GF-D8 (cell line): Measurements from ENCODE around the gene CTIF.

Experiments
- DNase-seq: peaks from one replicate; lab custom pipeline; 2025; lab: John Stamatoyannopoulos, UW

Gene CTIF

GRCh38 chr18:48887294-48887904, 348.6 kb downstream of the CTIF start:
- no peak for DNase-seq

GRCh38 chr18:48887905-48888772, 349.3 kb downstream of the CTIF start:
- no peak for DNase-seq

GRCh38 chr18:48888773-48889080, 349.9 kb downstream of the CTIF start:
- DNase-seq: no peak

GRCh38 chr18:48889115-48889941, 350.5 kb downstream of the CTIF start:
- DNase-seq: no peak

GRCh38 chr18:48889981-48890762, 351.3 kb downstream of the CTIF start:
- DNase-seq: no peak

GRCh38 chr18:48891721-48892120, 352.9 kb downstream of the CTIF start:
- no peak for DNase-seq

- no peak for DNase-seq
Observed at GRCh38 chr18:48892146-48892855, 353.5 kb downstream of the CTIF start.

GRCh38 chr18:48893061-48893607, 354.3 kb downstream of the CTIF start:
- no peak for DNase-seq

- no peak for DNase-seq
Observed at GRCh38 chr18:48893608-48894600, 355.1 kb downstream of the CTIF start.

- no peak for DNase-seq
Observed at GRCh38 chr18:48894799-48895346, 356.0 kb downstream of the CTIF start.

- no peak for DNase-seq
Observed at GRCh38 chr18:48896326-48896874, 357.6 kb downstream of the CTIF start.

- peak; percentile 95 for DNase-seq
Observed at GRCh38 chr18:48896875-48897511, 358.2 kb downstream of the CTIF start.

GRCh38 chr18:48897531-48897930, 358.7 kb downstream of the CTIF start:
- DNase-seq: no peak

- no peak for DNase-seq
Observed at GRCh38 chr18:48898521-48898920, 359.7 kb downstream of the CTIF start.

GRCh38 chr18:48899558-48900174, 360.8 kb downstream of the CTIF start:
- DNase-seq: no peak

- DNase-seq: no peak
Observed at GRCh38 chr18:48900469-48900868, 361.6 kb downstream of the CTIF start.

GRCh38 chr18:48901145-48902022, 362.6 kb downstream of the CTIF start:
- DNase-seq: no peak
